Loucy (cell line): ENCODE data around the gene PDPN.

Source experiments
- EZH2phosphoT487 ChIP-seq: fragments of 200-600 bp; IDR thresholded peaks from 2 replicates; pipeline ENCODE4 v1.6.1; 2018; ENCODE audit warnings: antibody characterized with exemption, mild to moderate bottlenecking, moderate library complexity, borderline replicate concordance
- TF ChIP-seq, protein P1 (sequence below): fragments of 200-600 bp; sonication (generic); conservative IDR thresholded peaks from 2 replicates; pipeline ENCODE4 v1.5.1; 2014; ENCODE audit warnings: mild to moderate bottlenecking, antibody characterized with exemption, low read length

- TF ChIP-seq, protein P1, sequence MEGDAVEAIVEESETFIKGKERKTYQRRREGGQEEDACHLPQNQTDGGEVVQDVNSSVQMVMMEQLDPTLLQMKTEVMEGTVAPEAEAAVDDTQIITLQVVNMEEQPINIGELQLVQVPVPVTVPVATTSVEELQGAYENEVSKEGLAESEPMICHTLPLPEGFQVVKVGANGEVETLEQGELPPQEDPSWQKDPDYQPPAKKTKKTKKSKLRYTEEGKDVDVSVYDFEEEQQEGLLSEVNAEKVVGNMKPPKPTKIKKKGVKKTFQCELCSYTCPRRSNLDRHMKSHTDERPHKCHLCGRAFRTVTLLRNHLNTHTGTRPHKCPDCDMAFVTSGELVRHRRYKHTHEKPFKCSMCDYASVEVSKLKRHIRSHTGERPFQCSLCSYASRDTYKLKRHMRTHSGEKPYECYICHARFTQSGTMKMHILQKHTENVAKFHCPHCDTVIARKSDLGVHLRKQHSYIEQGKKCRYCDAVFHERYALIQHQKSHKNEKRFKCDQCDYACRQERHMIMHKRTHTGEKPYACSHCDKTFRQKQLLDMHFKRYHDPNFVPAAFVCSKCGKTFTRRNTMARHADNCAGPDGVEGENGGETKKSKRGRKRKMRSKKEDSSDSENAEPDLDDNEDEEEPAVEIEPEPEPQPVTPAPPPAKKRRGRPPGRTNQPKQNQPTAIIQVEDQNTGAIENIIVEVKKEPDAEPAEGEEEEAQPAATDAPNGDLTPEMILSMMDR, result peak; percentile 50
- no peak for TF ChIP-seq EZH2phosphoT487
These were observed 43.9 kb upstream of the PDPN start for GRCh38 chr1:13539683-13540082.
